Mesendoderm (in vitro differentiated cells): Measurements from ENCODE around the gene CCBE1.
"Not testable (repeated sequence)": the region's sequence is repeated elsewhere in the genome, so short reads cannot be mapped to it uniquely, and the experiment has no call there.

Experiments used
- DNase-seq: peaks from one replicate; pipeline ENCODE4 v3.0.0; 2013
- H2AK5ac ChIP-seq: 2 replicates; pipeline ENCODE4 v1.6.1; 2013; ENCODE audit warnings: low read length, inconsistent platforms
- H2BK120ac ChIP-seq: 2 replicates; pipeline ENCODE4 v1.6.1; 2013; ENCODE audit warnings: low read depth, mild to moderate bottlenecking, low read length, moderate library complexity, mixed read lengths
- H2BK15ac ChIP-seq: replicated peaks from 2 replicates; pipeline ENCODE4 v1.6.1; 2013; ENCODE audit warnings: low read depth, mild to moderate bottlenecking, moderate library complexity
- H2BK5ac ChIP-seq: 2 replicates; pipeline ENCODE4 v1.6.1; 2013; ENCODE audit warnings: low read length, inconsistent platforms
- H3K18ac ChIP-seq: 2 replicates; pipeline ENCODE4 v1.6.1; 2013; ENCODE audit warnings: mild to moderate bottlenecking, low read length, mixed read lengths
- H3K23ac ChIP-seq: one replicate; pipeline ENCODE4 v1.6.1; 2013; ENCODE audit warnings: low read length
- H3K27ac ChIP-seq: 2 replicates; pipeline ENCODE4 v1.5.1; 2013; ENCODE audit warnings: low read depth, mild to moderate bottlenecking, inconsistent platforms, low read length, moderate library complexity
- H3K27me3 ChIP-seq: 2 replicates; pipeline ENCODE4 v1.6.1; 2013; ENCODE audit warnings: low read length, control low read depth, mild to moderate bottlenecking, inconsistent platforms; ENCODE audit not compliant: insufficient read depth, poor library complexity
- H3K36me3 ChIP-seq: 2 replicates; pipeline ENCODE4 v1.6.1; 2013; ENCODE audit warnings: low read length, inconsistent platforms; ENCODE audit not compliant: control insufficient read depth, insufficient read depth
- H3K4ac ChIP-seq: one replicate; pipeline ENCODE4 v1.6.1; 2013; ENCODE audit warnings: low read depth, mild to moderate bottlenecking, low read length, moderate library complexity
- H3K4me1 ChIP-seq: 2 replicates; pipeline ENCODE4 v1.6.1; 2013; ENCODE audit warnings: low read depth, low read length, inconsistent platforms; ENCODE audit not compliant: control insufficient read depth
- H3K4me2 ChIP-seq: 2 replicates; pipeline ENCODE4 v1.6.1; 2013; ENCODE audit warnings: low read length
- H3K4me3 ChIP-seq: 2 replicates; pipeline ENCODE4 v1.5.1; 2013; ENCODE audit warnings: mild to moderate bottlenecking, low read length
- H3K56ac ChIP-seq: one replicate; pipeline ENCODE4 v1.6.1; 2013; ENCODE audit warnings: low read length
- H3K79me1 ChIP-seq: 2 replicates; pipeline ENCODE4 v1.6.1; 2013; ENCODE audit warnings: low read length, inconsistent platforms
- H3K79me2 ChIP-seq: 2 replicates; pipeline ENCODE4 v1.6.1; 2013; ENCODE audit warnings: mild to moderate bottlenecking, low read length; ENCODE audit not compliant: control insufficient read depth, insufficient read depth
- H3K9ac ChIP-seq: 2 replicates; pipeline ENCODE4 v1.6.1; 2013; ENCODE audit warnings: low read length, inconsistent platforms
- H4K5ac ChIP-seq: one replicate; pipeline ENCODE4 v1.6.1; 2013; ENCODE audit warnings: low read length
- H4K8ac ChIP-seq: one replicate; pipeline ENCODE4 v1.6.1; 2013; ENCODE audit warnings: low read depth, mild to moderate bottlenecking, control low read depth, low read length, moderate library complexity
- WGBS: extraction: QIAGEN DNeasy Blood & Tissue Kit; methylation state at CpG from one replicate; pipeline ENCODE4 v1.1.7; 2013; ENCODE audit warnings: low lambda C conversion rate, missing lambda C conversion rate; ENCODE audit not compliant: insufficient coverage; ENCODE audit errors: extremely low coverage; 5-methylcytosine and 5-hydroxymethylcytosine counted together

Gene CCBE1

DNA sequence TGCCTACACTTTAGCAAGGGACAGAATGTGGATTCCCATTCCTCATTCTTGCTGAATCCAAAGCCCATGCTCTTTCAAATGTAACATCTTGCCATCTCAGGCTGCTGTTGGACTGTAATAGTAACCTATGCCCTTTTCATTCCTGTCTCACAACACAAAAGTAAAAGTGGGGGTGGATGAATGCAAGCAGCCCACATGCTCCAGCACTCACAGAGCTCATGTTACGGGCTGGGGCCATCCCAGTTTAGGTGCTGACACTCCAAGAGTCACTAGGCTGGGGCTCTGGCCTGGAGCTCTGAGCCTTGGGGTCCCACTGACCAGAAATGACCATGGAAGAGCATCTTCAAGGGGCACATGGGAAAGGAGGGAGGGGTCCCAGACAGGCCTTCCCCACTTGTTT is 47.6 kb downstream of the CCBE1 start:
- no peaks in the 10 kb centered on the region for H3K36me3 ChIP-seq
- H3K4me3 ChIP-seq: no peak overlapping the region
- no peak overlapping the region for H3K4ac ChIP-seq
- no peak overlapping the region for H3K9ac ChIP-seq
- no peak overlapping the region for H2AK5ac ChIP-seq
- H3K18ac ChIP-seq: no peak overlapping the region
- no peaks in the 10 kb centered on the region for H3K4me1 ChIP-seq
- H3K79me1 ChIP-seq: no peaks in the 10 kb centered on the region
- H3K23ac ChIP-seq: no peak overlapping the region
- no peaks in the 10 kb centered on the region for H3K27me3 ChIP-seq
- H3K79me2 ChIP-seq: no peaks in the 10 kb centered on the region
- no peak overlapping the region for H2BK15ac ChIP-seq
- DNase-seq: no peak
- H2BK5ac ChIP-seq: no peak overlapping the region
- no peak overlapping the region for H3K56ac ChIP-seq
- no CpG with 5 or more reads among the region's 1 CpG for WGBS
- H3K4me2 ChIP-seq: no peak overlapping the region
- no peak overlapping the region for H4K8ac ChIP-seq
- no peak overlapping the region for H2BK120ac ChIP-seq
- no peak overlapping the region for H4K5ac ChIP-seq
- H3K27ac ChIP-seq: no peak overlapping the region

DNA sequence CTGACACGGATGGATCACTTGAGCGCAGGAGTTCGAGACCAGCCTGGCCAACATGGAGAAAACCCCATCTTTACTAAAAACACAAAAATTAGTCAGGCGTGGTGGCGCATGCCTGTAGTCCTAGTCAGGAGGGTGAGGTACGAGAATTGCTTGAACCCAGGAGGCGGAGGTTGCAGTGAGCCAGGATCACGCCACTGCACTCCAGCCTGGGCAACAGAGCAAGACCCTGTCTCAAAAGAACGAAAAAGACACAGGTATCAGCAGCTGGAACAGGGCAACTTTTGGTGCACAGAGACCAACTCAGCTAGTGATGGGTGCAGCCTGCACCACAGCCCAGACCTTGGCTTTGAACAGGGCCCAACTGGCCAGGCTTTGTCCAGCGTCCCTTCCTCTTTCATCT is 48.8 kb downstream of the CCBE1 start:
- H3K9ac ChIP-seq, H3K36me3 ChIP-seq, H3K56ac ChIP-seq, H3K4me1 ChIP-seq, H3K23ac ChIP-seq, DNase-seq, H4K5ac ChIP-seq, H2AK5ac ChIP-seq, H2BK15ac ChIP-seq, H2BK120ac ChIP-seq, H2BK5ac ChIP-seq, H3K27ac ChIP-seq, H3K79me1 ChIP-seq, H3K27me3 ChIP-seq, H3K4me2 ChIP-seq, H3K79me2 ChIP-seq, H3K18ac ChIP-seq, H4K8ac ChIP-seq, H3K4ac ChIP-seq, H3K4me3 ChIP-seq: not testable (repeated sequence)
- no CpG with 5 or more reads among the region's 10 CpGs for WGBS

DNA sequence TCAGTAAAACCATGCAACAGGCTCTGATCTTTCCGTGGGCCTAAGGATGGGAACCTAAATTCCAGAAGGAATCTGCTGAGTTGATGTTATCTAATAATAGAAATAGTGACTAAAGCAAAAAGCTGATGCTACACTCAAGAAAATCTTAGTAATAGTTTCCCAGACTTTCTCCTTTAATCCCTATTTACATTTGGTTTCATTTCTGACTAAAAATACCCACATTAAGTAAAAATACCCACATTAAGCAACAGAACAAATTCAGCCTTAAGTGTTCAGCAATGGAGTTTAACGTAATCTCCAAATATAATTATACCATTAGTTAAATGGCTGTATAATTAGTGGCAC is 50.3 kb downstream of the CCBE1 start:
- H4K5ac ChIP-seq: no peak overlapping the region

DNA sequence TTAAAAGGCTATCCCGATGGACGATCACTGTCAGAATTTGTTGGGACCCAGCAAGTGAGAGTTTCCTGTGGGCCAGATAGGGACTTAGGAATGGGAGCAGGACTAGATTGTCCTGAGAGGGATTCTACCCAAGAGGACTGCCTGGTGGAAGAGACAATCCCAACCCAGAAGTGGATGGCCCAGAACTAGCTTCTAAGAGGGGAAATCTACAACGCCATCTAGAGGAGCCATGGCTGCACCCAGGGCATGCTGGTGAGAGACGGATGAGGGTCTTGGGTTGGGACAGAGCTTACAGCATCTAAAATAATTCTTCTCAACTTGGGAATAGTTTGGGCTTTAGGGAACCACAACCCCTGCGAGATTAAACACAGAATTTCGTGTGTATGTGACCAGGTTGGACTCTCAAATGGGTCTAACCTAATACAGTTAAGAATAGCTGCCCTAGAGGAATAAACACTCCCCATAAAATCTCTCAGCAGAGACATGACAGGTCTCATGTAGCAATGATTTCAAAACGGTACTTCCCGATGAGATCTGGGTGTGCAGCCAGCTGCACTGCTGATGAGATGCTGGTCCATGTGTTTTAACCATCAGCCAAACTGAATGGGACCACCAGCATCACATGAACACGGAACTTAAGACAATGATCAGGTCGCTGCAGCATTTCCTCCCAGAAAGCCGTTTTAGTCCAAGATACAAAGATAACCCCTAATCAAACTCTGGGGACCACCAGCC is 50.8 kb downstream of the CCBE1 start:
- no peak overlapping the region for H3K4me2 ChIP-seq
- H3K79me2 ChIP-seq: no peaks in the 10 kb centered on the region
- no peak overlapping the region for H2BK15ac ChIP-seq
- H3K9ac ChIP-seq: no peak overlapping the region
- H3K18ac ChIP-seq: no peak overlapping the region
- H3K4me3 ChIP-seq: no peak overlapping the region
- H3K56ac ChIP-seq: no peak overlapping the region
- no peaks in the 10 kb centered on the region for H3K36me3 ChIP-seq
- no peak overlapping the region for H2BK5ac ChIP-seq
- H2BK120ac ChIP-seq: no peak overlapping the region
- H3K4me1 ChIP-seq: no peaks in the 10 kb centered on the region
- DNase-seq: peak; percentile 15
- no CpG with 5 or more reads among the region's 11 CpGs for WGBS
- no peaks in the 10 kb centered on the region for H3K27me3 ChIP-seq
- H3K23ac ChIP-seq: no peak overlapping the region
- no peaks in the 10 kb centered on the region for H3K79me1 ChIP-seq
- no peak overlapping the region for H3K27ac ChIP-seq
- H3K4ac ChIP-seq: no peak overlapping the region
- H4K8ac ChIP-seq: no peak overlapping the region
- no peak overlapping the region for H4K5ac ChIP-seq
- H2AK5ac ChIP-seq: no peak overlapping the region

More for the DNA sequence above, 50.3 kb downstream of the CCBE1 start:
- H3K56ac ChIP-seq: no peak overlapping the region
- no peaks in the 10 kb centered on the region for H3K4me1 ChIP-seq
- no peak overlapping the region for H3K23ac ChIP-seq
- no peak overlapping the region for H3K4ac ChIP-seq
- H4K8ac ChIP-seq: no peak overlapping the region
- no peaks in the 10 kb centered on the region for H3K79me1 ChIP-seq
- no peak overlapping the region for H3K9ac ChIP-seq
- no peak for DNase-seq
- H3K4me2 ChIP-seq: no peak overlapping the region
- H2AK5ac ChIP-seq: no peak overlapping the region
- no peak overlapping the region for H2BK120ac ChIP-seq
- no peak overlapping the region for H3K4me3 ChIP-seq
- H3K79me2 ChIP-seq: no peaks in the 10 kb centered on the region
- no peaks in the 10 kb centered on the region for H3K36me3 ChIP-seq
- no peak overlapping the region for H2BK15ac ChIP-seq
- no peak overlapping the region for H3K18ac ChIP-seq
- H2BK5ac ChIP-seq: no peak overlapping the region
- H3K27ac ChIP-seq: no peak overlapping the region
- WGBS: no CpG with 5 or more reads among the region's 2 CpGs
- no peaks in the 10 kb centered on the region for H3K27me3 ChIP-seq

DNA sequence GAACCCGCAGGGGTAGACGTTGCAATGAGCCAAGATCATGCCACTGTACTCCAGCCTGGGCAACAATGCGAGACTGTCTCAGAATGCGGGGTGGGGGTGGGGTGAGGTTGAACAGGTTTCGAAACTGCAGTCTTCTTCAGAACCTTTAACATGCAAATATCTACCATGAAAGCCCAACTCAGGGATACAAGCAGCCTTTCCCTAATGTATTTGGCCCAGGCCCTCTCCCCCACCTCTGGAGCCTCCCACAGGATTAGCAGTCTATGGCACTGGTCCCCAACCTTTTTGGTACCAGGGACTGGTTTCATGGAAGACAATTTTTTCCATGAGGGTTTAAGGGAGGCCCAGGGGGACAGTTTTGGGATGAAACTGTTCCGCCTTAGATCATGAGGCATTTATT is 53.5 kb downstream of the CCBE1 start:
- WGBS: no CpG with 5 or more reads among the region's 6 CpGs
- Histone ChIP-seq H2AK5ac (no peak overlapping the region), H2BK120ac (no peak overlapping the region), H3K4ac (no peak overlapping the region), H3K79me1 (no peaks in the 10 kb centered on the region), H3K27me3 (no peaks in the 10 kb centered on the region), H3K36me3 (no peaks in the 10 kb centered on the region), H3K4me2 (no peak overlapping the region), H4K8ac (no peak overlapping the region), H2BK5ac (no peak overlapping the region), H3K18ac (no peak overlapping the region), H2BK15ac (no peak overlapping the region), H3K9ac (no peak overlapping the region), H3K23ac (no peak overlapping the region), H3K27ac (no peak overlapping the region), H3K4me1 (no peaks in the 10 kb centered on the region), H3K4me3 (no peak overlapping the region), H3K56ac (no peak overlapping the region), H4K5ac (no peak overlapping the region), H3K79me2 (no peaks in the 10 kb centered on the region)
- no peak for DNase-seq

DNA sequence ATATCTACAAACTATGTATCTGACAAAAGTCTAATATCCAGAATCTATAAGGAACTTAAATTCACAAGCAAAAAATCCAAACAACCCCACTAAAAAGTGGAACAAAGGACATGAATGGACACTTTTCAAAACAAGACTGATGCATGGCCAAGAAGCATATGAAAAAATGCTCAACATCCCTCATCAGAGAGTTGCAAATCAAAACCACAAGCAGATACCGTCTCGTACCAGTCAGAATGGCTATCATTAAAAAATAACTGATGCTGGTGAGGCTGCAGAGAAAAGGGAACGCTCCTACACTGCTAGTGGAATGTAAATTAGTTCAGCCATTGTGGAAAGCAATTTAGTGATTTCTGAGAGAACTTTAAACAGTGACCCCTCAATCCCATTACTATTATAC is 56.5 kb downstream of the CCBE1 start:
- Histone ChIP-seq H3K56ac (no peak overlapping the region), H3K9ac (no peak overlapping the region), H3K79me1 (no peaks in the 10 kb centered on the region), H3K18ac (no peak overlapping the region), H2BK15ac (no peak overlapping the region), H4K5ac (no peak overlapping the region), H3K4me1 (no peaks in the 10 kb centered on the region), H3K27ac (no peak overlapping the region), H3K4me2 (no peak overlapping the region), H3K4me3 (no peak overlapping the region), H2BK5ac (no peak overlapping the region), H2BK120ac (no peak overlapping the region), H3K79me2 (no peaks in the 10 kb centered on the region), H2AK5ac (no peak overlapping the region), H3K23ac (no peak overlapping the region), H4K8ac (no peak overlapping the region), H3K4ac (no peak overlapping the region), H3K36me3 (no peaks in the 10 kb centered on the region), H3K27me3 (no peaks in the 10 kb centered on the region)
- no peak for DNase-seq
- WGBS: no CpG with 5 or more reads among the region's 3 CpGs
